Duodenal mucosa (tissue), 2 donors: Measurements from ENCODE around the gene GBP2.
A peak's percentile ranks its signal among the peaks of the same experiment; 100 is the strongest.
"Not testable (repeated sequence)": the region's sequence is repeated elsewhere in the genome, so short reads cannot be mapped to it uniquely, and the experiment has no call there.

ENCODE experiments used
- H3K27ac ChIP-seq: one replicate; pipeline ENCODE4 v1.7.0; 2013; ENCODE audit warnings: low read depth, low read length
- H3K27me3 ChIP-seq, 2 donors: one replicate each; pipeline ENCODE4 v1.7.0; 2013; ENCODE audit warnings: low read length in 2 of 2, control low read depth in 1 of 2; ENCODE audit not compliant: insufficient read depth in 2 of 2, control insufficient read depth in 1 of 2
- H3K36me3 ChIP-seq, 2 donors: one replicate each; pipeline ENCODE4 v1.7.0; 2013; ENCODE audit warnings: low read length in 2 of 2, control low read depth in 1 of 2; ENCODE audit not compliant: insufficient read depth in 2 of 2, control insufficient read depth in 1 of 2
- H3K4me1 ChIP-seq, 2 donors: one replicate each; pipeline ENCODE4 v1.7.0; 2013; ENCODE audit warnings: low read length in 2 of 2, control low read depth in 1 of 2; ENCODE audit not compliant: insufficient read depth in 2 of 2, control insufficient read depth in 1 of 2
- H3K4me3 ChIP-seq, 2 donors: one replicate each; pipeline ENCODE4 v1.7.0; 2013; ENCODE audit warnings: low read length in 2 of 2, low read depth in 1 of 2
- H3K9ac ChIP-seq, 2 donors: one replicate each; pipeline ENCODE4 v1.7.0; 2013; ENCODE audit warnings: low read length in 2 of 2, low read depth in 1 of 2
- H3K9me3 ChIP-seq, 2 donors: one replicate each; pipeline ENCODE4 v1.7.0; 2013; ENCODE audit warnings: low read length in 2 of 2, control low read depth in 1 of 2; ENCODE audit not compliant: control insufficient read depth in 1 of 2

The GBP2 gene

DNA sequence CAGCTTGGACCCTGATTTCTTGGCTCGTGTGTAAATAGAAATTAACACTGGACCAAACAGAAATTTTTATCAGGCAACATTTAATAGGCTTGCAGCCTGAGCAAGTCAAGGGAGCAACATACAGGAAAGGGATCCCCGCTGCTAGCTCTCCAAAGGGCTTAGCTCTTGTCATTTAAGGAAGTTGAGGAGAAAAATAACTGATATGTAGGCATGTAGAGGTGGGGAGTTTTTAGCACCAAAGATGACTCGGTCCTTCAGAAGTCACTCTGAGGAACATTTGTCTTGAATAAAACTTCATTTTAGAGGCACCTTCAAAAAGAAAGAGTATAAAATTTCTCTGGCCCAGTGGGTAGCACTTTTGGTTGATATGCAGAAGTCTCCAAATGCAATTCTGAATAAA, 27.1 kb downstream of the GBP2 start:
- Histone ChIP-seq H3K27me3 (no peaks in the 10 kb centered on the region), H3K9me3 (peaks cover 0 to 5% of the 10 kb centered on the region in 2 donors), H3K27ac (no peak overlapping the region), H3K9ac (no peak overlapping the region), H3K4me3 (no peak overlapping the region), H3K36me3 (no peaks in the 10 kb centered on the region), H3K4me1 (no peaks in the 10 kb centered on the region)

DNA sequence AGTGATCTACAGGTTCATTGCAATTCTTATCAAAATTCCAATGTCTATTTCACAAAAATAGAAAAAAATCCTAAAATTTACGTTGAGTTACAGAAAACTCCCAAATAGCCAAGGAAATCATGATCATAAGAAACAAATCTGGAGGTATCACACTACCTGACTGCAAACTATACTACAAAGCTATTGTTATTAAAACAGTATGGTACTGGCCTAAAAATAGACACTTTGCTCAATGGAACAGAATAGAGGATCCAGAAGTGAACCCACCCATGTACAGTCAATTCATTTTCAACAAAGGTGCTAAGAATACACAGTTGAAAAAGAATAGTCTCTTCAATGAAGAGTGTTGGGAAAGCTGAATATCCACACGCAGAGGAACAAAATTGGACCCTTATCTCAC, 30.2 kb downstream of the GBP2 start:
- H3K27ac ChIP-seq, result no peak overlapping the region
- H3K9me3 ChIP-seq, result peaks cover 0 to 5% of the 10 kb centered on the region in 2 donors
- H3K9ac ChIP-seq, result no peak overlapping the region
- no peak overlapping the region for H3K4me3 ChIP-seq
- no peaks in the 10 kb centered on the region for H3K36me3 ChIP-seq
- H3K4me1 ChIP-seq, result no peaks in the 10 kb centered on the region
- no peaks in the 10 kb centered on the region for H3K27me3 ChIP-seq

DNA sequence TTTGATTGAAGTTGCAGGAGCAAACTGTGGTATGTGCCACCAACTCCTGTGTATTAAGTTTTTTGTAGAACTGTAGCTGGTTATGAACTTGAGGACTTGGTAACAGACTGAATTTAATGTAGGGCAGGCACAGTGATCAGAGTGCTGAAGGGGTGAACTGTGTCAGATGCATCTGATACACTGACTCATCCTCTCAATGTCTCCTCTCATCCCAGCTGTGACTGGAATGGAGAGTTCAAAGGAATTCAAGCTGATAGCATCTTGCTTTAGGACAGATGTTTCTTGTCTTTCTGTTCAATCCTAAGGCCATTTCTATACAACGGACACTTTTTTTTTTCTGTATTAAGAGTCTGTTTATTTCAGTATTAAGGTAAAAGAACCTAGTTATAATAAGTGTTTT, 36.0 kb downstream of the GBP2 start:
- no peak overlapping the region for H3K9ac ChIP-seq
- no peaks in the 10 kb centered on the region for H3K9me3 ChIP-seq
- H3K27me3 ChIP-seq, result no peaks in the 10 kb centered on the region
- no peak overlapping the region for H3K27ac ChIP-seq
- H3K4me1 ChIP-seq, result no peaks in the 10 kb centered on the region
- H3K4me3 ChIP-seq, result no peak overlapping the region
- no peaks in the 10 kb centered on the region for H3K36me3 ChIP-seq

DNA sequence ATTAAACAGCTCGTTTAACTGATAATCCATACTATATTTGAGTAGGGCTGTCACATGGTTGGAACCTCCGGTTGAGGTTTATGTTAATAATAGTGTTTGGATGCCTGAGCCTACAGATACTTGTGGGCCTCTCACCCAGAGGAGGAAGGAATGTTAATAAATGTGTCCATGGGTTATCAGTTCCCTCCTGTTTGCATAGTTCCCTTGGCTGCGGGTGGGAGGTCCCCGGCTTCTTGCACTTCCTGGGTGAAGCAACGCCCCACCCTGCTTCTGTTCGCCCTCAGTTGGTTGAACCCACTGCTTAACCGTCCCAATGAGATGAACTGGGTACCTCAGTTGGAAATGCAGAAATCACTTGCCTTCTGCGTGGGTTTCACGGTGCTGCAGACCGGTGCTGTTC, 37.3 kb downstream of the GBP2 start:
- Histone ChIP-seq H3K4me3 (no peak overlapping the region), H3K4me1 (no peaks in the 10 kb centered on the region), H3K27ac (no peak overlapping the region), H3K9ac (no peak overlapping the region), H3K36me3 (no peaks in the 10 kb centered on the region), H3K9me3 (no peaks in the 10 kb centered on the region), H3K27me3 (no peaks in the 10 kb centered on the region)

DNA sequence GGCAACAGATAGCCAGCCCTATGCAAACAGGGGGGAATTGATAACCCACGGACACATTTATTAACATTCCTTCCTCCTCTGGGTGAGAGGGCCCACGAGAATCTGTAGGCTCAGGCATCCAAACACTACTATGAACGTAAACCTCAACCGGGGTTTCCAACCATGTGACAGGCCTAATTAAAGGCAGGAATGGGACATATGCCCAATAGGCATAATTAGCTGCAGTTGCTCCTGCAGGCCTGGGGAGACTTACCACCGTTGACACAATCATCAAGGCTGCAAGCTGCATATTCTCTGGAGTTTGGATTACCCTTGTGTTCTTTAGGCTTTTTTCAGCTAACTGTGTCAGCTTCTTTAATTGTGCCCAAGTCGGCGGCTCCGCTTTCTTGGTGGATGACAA, 38.7 kb downstream of the GBP2 start:
- no peaks in the 10 kb centered on the region for H3K4me1 ChIP-seq
- H3K27me3 ChIP-seq, result no peaks in the 10 kb centered on the region
- H3K9ac ChIP-seq, result no peak overlapping the region
- H3K9me3 ChIP-seq, result no peaks in the 10 kb centered on the region
- no peak overlapping the region for H3K27ac ChIP-seq
- H3K4me3 ChIP-seq, result no peak overlapping the region
- H3K36me3 ChIP-seq, result no peaks in the 10 kb centered on the region

DNA sequence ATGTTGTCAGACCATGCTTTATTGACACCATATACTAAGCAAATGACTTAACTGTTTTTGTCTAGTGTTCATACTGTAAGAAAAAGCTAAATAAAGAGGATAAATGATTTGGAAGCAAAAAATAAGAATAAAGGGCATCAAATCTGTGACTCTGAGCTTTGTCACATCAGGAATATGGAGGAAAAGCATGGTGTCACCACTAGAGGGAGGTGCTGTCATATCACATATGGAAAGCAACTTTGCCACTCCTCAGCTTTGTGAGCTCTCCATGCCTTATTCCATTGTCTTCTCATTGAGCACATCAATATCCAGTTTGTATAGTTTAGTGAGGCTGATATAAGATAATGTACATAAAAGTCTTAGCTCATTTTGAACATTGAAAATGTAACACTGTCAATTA, 40.1 kb downstream of the GBP2 start:
- no peak overlapping the region for H3K4me3 ChIP-seq
- H3K27me3 ChIP-seq, result no peaks in the 10 kb centered on the region
- no peaks in the 10 kb centered on the region for H3K4me1 ChIP-seq
- no peaks in the 10 kb centered on the region for H3K9me3 ChIP-seq
- H3K27ac ChIP-seq, result no peak overlapping the region
- no peaks in the 10 kb centered on the region for H3K36me3 ChIP-seq
- no peak overlapping the region for H3K9ac ChIP-seq

DNA sequence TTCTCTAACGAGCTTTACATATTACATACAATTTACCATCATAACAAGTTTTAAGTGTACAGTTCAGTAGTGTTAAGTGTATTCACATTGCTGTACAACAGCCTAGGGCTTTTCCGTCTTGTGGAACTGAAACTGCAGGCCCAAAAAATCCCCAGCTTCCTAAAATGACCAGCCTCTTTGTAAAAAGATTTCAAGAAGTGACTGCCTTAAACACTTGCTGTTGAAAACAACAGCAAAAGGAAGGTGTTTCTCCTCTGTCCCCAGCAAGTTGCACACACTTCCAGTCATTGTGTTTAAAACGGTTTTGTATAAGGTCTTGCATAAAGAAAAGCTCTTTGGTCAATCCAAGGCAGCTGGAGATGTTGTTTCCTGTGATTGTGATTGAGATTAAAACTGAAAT, 44.9 kb downstream of the GBP2 start:
- no peak overlapping the region for H3K27ac ChIP-seq
- H3K4me3 ChIP-seq, result no peak overlapping the region
- peaks cover 0 to 3% of the 10 kb centered on the region in 2 donors for H3K9me3 ChIP-seq
- no peaks in the 10 kb centered on the region for H3K27me3 ChIP-seq
- no peak overlapping the region for H3K9ac ChIP-seq
- no peaks in the 10 kb centered on the region for H3K4me1 ChIP-seq
- H3K36me3 ChIP-seq, result no peaks in the 10 kb centered on the region

DNA sequence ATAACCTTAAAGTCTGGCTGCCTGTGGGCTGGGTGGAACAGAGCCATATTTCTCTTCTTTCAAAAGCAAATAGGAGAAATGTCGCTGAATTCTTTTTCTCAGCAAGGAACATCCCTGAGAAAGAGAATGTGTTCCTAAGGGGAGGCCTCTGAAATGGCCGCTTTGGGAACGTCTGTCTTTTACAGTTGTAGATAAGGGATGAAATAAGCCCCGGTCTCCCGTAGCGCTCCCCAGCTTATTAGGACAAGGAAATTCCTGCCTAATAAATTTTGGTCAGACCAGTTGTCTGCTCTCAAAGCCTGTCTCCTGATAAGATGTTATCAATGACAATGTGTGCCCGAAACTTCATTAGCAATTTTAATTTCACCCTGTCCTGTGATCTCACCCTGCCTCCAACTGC, 45.8 kb downstream of the GBP2 start:
- not testable (repeated sequence) for H3K27ac ChIP-seq, H3K27me3 ChIP-seq, H3K36me3 ChIP-seq, H3K4me1 ChIP-seq, H3K9ac ChIP-seq, H3K4me3 ChIP-seq, H3K9me3 ChIP-seq

DNA sequence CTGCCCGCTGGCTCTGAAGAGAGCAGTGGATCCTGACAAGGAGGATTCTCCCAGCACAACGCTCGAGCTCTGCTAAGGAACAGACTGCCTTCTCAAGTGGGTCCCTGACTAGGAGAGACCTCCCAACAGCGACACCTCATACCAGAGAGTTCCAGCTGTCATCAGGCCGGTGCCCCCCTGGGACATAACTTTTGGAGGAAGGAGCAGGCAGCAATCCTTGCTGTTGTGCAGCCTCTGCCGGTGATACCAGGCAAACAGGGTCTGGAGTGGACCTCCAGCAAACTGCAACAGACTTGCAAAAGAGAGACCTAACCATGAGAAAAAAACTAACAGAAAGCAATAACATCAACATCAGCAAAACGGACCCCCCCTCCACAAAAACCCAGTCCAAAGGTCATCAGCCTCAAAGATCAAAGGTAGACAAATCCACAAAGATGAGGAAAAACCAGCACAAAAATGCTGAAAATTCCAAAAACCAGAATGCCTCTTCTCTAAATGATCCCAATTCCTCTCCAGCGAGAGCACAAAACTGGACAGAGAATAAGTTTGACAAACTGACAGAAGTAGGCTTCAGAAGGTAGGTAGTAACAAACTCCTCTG, 53.3 kb downstream of the GBP2 start:
- H3K27ac ChIP-seq, H3K4me1 ChIP-seq, H3K4me3 ChIP-seq, H3K9me3 ChIP-seq, H3K27me3 ChIP-seq, H3K36me3 ChIP-seq, H3K9ac ChIP-seq: not testable (repeated sequence)

DNA sequence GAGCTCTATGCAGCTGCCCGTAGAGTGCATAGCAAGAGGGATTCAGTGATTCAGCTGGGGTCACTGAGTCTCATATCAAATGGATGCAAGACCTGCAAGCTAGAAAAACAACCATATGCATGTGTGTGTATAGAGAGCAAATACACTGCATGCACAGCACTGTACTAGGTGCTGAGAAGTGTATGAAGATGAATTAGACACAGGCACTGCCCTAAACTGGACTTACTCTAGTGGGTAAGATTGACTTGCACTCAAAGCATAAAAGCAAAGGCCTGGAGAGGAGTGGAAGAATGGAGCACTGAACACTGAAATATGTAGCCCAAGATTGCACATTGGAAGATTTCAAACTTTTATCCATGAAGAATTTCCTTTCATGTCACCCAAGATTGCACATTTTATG, 55.4 kb downstream of the GBP2 start:
- H3K9ac ChIP-seq, result no peak overlapping the region
- H3K4me1 ChIP-seq, result peaks cover 0 to 2% of the 10 kb centered on the region in 2 donors

DNA sequence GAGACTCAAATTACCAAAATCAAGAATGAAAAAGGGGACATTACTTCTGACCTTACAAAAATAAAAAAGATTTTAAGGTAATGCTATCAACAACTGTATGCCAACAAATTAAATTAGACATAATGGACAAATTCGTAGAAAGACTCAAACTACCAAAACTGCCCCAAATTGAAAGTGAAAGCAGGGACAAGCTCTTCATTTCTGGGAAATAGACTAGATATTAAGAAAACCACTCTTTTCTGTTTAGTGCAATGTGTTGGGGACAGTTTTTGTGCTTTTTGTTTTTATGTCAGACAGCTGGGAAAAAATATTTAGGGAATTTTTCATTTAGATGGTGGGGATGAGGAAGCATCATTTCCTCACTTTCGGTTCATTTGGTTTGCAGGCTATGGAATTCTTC, 56.0 kb downstream of the GBP2 start:
- no peaks in the 10 kb centered on the region for H3K9me3 ChIP-seq
- peak overlapping the region; percentile 15 to 18 for H3K4me3 ChIP-seq
- H3K36me3 ChIP-seq, result no peaks in the 10 kb centered on the region

More for the DNA sequence above, 55.4 kb downstream of the GBP2 start:
- Histone ChIP-seq H3K4me3 (peak overlapping the region in 1 of 2 donors; percentile 18), H3K36me3 (no peaks in the 10 kb centered on the region), H3K27ac (no peak overlapping the region), H3K9me3 (no peaks in the 10 kb centered on the region), H3K27me3 (no peaks in the 10 kb centered on the region)

More for the DNA sequence above, 56.0 kb downstream of the GBP2 start:
- Histone ChIP-seq H3K27ac (no peak overlapping the region), H3K4me1 (peaks cover 0 to 4% of the 10 kb centered on the region in 2 donors), H3K9ac (no peak overlapping the region), H3K27me3 (no peaks in the 10 kb centered on the region)
